Subcutaneous abdominal adipose tissue (tissue), 5 donors: ENCODE measurements around the gene CCDC3.
A peak's percentile ranks its signal among the peaks of the same experiment; 100 is the strongest.

Experiments used
- H3K27ac ChIP-seq: one replicate; pipeline ENCODE4 v1.7.0; 2013; ENCODE audit warnings: low read depth, mild to moderate bottlenecking, inconsistent platforms, low read length, moderate library complexity
- H3K27me3 ChIP-seq, 5 donors: one replicate each; pipeline ENCODE4 v1.7.0; 2013; ENCODE audit warnings: low read length in 5 of 5, inconsistent platforms in 1 of 5; ENCODE audit not compliant: control insufficient read depth in 5 of 5, insufficient read depth in 4 of 5
- H3K36me3 ChIP-seq, 5 donors: one replicate each; pipeline ENCODE4 v1.7.0; 2013; ENCODE audit warnings: low read length in 5 of 5; ENCODE audit not compliant: control insufficient read depth in 5 of 5, insufficient read depth in 5 of 5
- H3K4me1 ChIP-seq, 5 donors: one replicate each; pipeline ENCODE4 v1.7.0; 2013; ENCODE audit warnings: low read length in 5 of 5, mild to moderate bottlenecking in 3 of 5, moderate library complexity in 1 of 5; ENCODE audit not compliant: control insufficient read depth in 5 of 5, insufficient read depth in 5 of 5
- H3K4me3 ChIP-seq, 5 donors: one replicate each; pipeline ENCODE4 v1.7.0; 2013; ENCODE audit warnings: low read length in 5 of 5, low read depth in 1 of 5
- H3K9ac ChIP-seq, 5 donors: one replicate each; pipeline ENCODE4 v1.7.0; 2013; ENCODE audit warnings: low read length in 5 of 5, mild to moderate bottlenecking in 4 of 5, moderate library complexity in 3 of 5
- H3K9me3 ChIP-seq, 5 donors: one replicate each; pipeline ENCODE4 v1.7.0; 2013; ENCODE audit warnings: low read length in 5 of 5; ENCODE audit not compliant: control insufficient read depth in 5 of 5
- donor health status: healthy.
- donor health status: healthy.
- donor health status: healthy.
- donor health status: healthy.
- donor health status: healthy.

Gene CCDC3

GRCh38 chr10:12957081-12957480 lies 44.4 kb downstream of the CCDC3 start:
- Histone ChIP-seq H3K36me3 (no peaks in the 10 kb centered on the region), H3K27ac (no peak overlapping the region), H3K4me1 (peaks cover 0 to 25% (median 12%) of the 10 kb centered on the region in 5 donors), H3K27me3 (no peaks in the 10 kb centered on the region), H3K9ac (no peak overlapping the region), H3K4me3 (no peak overlapping the region), H3K9me3 (peaks cover 0 to 5% (median 0%) of the 10 kb centered on the region in 5 donors)

GRCh38 chr10:12954866-12955265 lies 46.6 kb downstream of the CCDC3 start:
- H3K36me3 ChIP-seq, result no peaks in the 10 kb centered on the region
- peaks cover 0 to 6% (median 0%) of the 10 kb centered on the region in 5 donors for H3K4me1 ChIP-seq
- H3K9me3 ChIP-seq, result peaks cover 0 to 5% (median 0%) of the 10 kb centered on the region in 5 donors
- H3K27me3 ChIP-seq, result no peaks in the 10 kb centered on the region
- no peak overlapping the region for H3K27ac ChIP-seq
- H3K9ac ChIP-seq, result no peak overlapping the region
- H3K4me3 ChIP-seq, result no peak overlapping the region

DNA sequence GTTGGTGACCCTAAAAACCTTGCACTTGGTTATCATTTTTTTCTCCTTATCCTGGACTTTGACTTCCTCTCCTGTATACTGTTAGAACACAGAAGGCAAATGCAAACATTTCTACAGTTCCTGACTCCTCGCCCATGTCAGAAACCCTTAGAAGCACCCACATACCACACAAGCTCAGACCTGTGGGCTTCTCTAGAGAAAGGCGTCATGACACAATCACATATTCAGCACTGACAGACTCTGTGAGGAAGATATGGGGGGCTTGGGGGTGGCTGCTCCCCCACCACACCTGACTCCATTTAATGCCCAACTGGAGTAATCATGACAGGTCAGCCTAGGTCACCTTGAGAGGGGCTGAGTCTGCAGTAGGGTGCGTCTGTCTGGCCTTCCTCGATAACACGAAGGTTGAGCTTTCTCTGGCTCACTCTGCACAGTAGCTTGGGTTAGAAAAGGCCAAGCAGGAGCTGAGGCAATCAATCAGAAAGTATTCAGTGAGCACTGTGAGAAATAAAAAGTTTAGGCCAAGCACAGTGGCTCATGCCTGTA lies 50.9 kb downstream of the CCDC3 start:
- Histone ChIP-seq H3K36me3 (peaks cover 0 to 2% (median 0%) of the 10 kb centered on the region in 5 donors), H3K9ac (no peak overlapping the region), H3K27ac (no peak overlapping the region), H3K27me3 (no peaks in the 10 kb centered on the region), H3K9me3 (peaks cover 0 to 5% (median 0%) of the 10 kb centered on the region in 5 donors), H3K4me1 (no peaks in the 10 kb centered on the region), H3K4me3 (no peak overlapping the region)

- no peak overlapping the region for H3K27ac ChIP-seq
- H3K27me3 ChIP-seq, result no peaks in the 10 kb centered on the region
- peaks cover 0 to 2% (median 0%) of the 10 kb centered on the region in 5 donors for H3K36me3 ChIP-seq
- peaks cover 0 to 5% (median 0%) of the 10 kb centered on the region in 5 donors for H3K9me3 ChIP-seq
- H3K4me1 ChIP-seq, result no peaks in the 10 kb centered on the region
- no peak overlapping the region for H3K4me3 ChIP-seq
- no peak overlapping the region for H3K9ac ChIP-seq
These were observed 52.3 kb downstream of the CCDC3 start for GRCh38 chr10:12949248-12949647.

DNA sequence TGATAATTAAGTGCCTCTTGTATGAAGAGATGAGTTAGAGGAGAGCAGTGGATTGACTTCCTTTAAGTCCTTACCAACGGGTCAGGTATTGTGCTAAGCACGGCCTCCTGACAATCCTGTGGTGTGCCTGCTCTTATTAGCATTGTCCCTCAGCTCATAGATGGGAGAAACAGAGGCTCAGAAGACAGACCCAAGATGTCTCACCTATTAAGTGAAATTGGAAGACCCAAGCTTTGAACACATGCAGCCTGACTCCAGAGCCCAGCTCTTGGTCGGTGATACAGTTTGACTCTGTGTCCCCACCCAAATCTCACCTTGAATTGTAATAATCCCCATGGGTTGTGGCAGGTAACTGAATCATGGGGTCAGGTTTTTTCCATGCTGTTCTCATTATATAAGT lies 53.8 kb downstream of the CCDC3 start:
- Histone ChIP-seq H3K36me3 (peaks cover 0 to 2% (median 0%) of the 10 kb centered on the region in 5 donors), H3K27me3 (no peaks in the 10 kb centered on the region), H3K4me1 (peaks cover 0 to 1% (median 0%) of the 10 kb centered on the region in 5 donors), H3K9ac (no peak overlapping the region), H3K4me3 (no peak overlapping the region), H3K9me3 (peaks cover 0 to 4% (median 0%) of the 10 kb centered on the region in 5 donors), H3K27ac (no peak overlapping the region)

- Histone ChIP-seq H3K4me1 (peaks cover 0 to 15% (median 12%) of the 10 kb centered on the region in 5 donors), H3K36me3 (peaks cover 0 to 2% (median 0%) of the 10 kb centered on the region in 5 donors), H3K27me3 (no peaks in the 10 kb centered on the region), H3K4me3 (no peak overlapping the region), H3K9me3 (no peaks in the 10 kb centered on the region), H3K27ac (no peak overlapping the region), H3K9ac (no peak overlapping the region)
These were observed 55.1 kb downstream of the CCDC3 start for GRCh38 chr10:12946372-12946771.

GRCh38 chr10:12945690-12946359 lies 55.7 kb downstream of the CCDC3 start:
- Histone ChIP-seq H3K4me3 (no peak overlapping the region), H3K9me3 (no peaks in the 10 kb centered on the region), H3K4me1 (peaks cover 0 to 18% (median 12%) of the 10 kb centered on the region in 5 donors), H3K9ac (no peak overlapping the region), H3K27me3 (no peaks in the 10 kb centered on the region), H3K27ac (no peak overlapping the region), H3K36me3 (peaks cover 0 to 2% (median 0%) of the 10 kb centered on the region in 5 donors)

GRCh38 chr10:12944931-12945330 lies 56.6 kb downstream of the CCDC3 start:
- no peaks in the 10 kb centered on the region for H3K9me3 ChIP-seq
- no peak overlapping the region for H3K4me3 ChIP-seq
- H3K36me3 ChIP-seq, result peaks cover 0 to 2% (median 0%) of the 10 kb centered on the region in 5 donors
- no peak overlapping the region for H3K27ac ChIP-seq
- no peak overlapping the region for H3K9ac ChIP-seq
- no peaks in the 10 kb centered on the region for H3K27me3 ChIP-seq
- H3K4me1 ChIP-seq, result peaks cover 0 to 18% (median 12%) of the 10 kb centered on the region in 5 donors

- Histone ChIP-seq H3K4me1 (peaks cover 0 to 21% (median 13%) of the 10 kb centered on the region in 5 donors), H3K9ac (no peak overlapping the region), H3K36me3 (no peaks in the 10 kb centered on the region)
These were observed 58.1 kb downstream of the CCDC3 start for GRCh38 chr10:12943425-12943824.

GRCh38 chr10:12941966-12942365 lies 59.5 kb downstream of the CCDC3 start:
- peaks cover 1 to 25% (median 18%) of the 10 kb centered on the region in 5 donors for H3K4me1 ChIP-seq
- H3K9ac ChIP-seq, result no peak overlapping the region
- H3K27me3 ChIP-seq, result no peaks in the 10 kb centered on the region

More at GRCh38 chr10:12943425-12943824, 58.1 kb downstream of the CCDC3 start:
- no peak overlapping the region for H3K27ac ChIP-seq
- no peaks in the 10 kb centered on the region for H3K27me3 ChIP-seq
- H3K4me3 ChIP-seq, result no peak overlapping the region
- no peaks in the 10 kb centered on the region for H3K9me3 ChIP-seq

More at GRCh38 chr10:12941966-12942365, 59.5 kb downstream of the CCDC3 start:
- Histone ChIP-seq H3K9me3 (peaks cover 0 to 2% (median 0%) of the 10 kb centered on the region in 5 donors), H3K4me3 (no peak overlapping the region), H3K27ac (peak overlapping the region; percentile 30), H3K36me3 (no peaks in the 10 kb centered on the region)
